NCI-H2029 (cell line): ENCODE measurements around the gene DNAH8.

ENCODE experiments used
- DNase-seq: peaks from one replicate; lab custom pipeline; 2025; lab: John Stamatoyannopoulos, UW

The DNAH8 gene

GRCh38 chr6:38974389-38975151 lies 259.5 kb downstream of the DNAH8 start:
- no peak for DNase-seq

- DNase-seq, result no peak
Measured at GRCh38 chr6:38975621-38976049, 260.5 kb downstream of the DNAH8 start.

- DNase-seq, result no peak
Measured at GRCh38 chr6:38976051-38976450, 260.9 kb downstream of the DNAH8 start.

GRCh38 chr6:38976801-38977500 lies 261.8 kb downstream of the DNAH8 start:
- no peak for DNase-seq

GRCh38 chr6:38978139-38978704 lies 263.1 kb downstream of the DNAH8 start:
- no peak for DNase-seq

- DNase-seq, result no peak
Measured at GRCh38 chr6:38982470-38982869, 267.4 kb downstream of the DNAH8 start.

- DNase-seq, result no peak
Measured at GRCh38 chr6:38984723-38985122, 269.6 kb downstream of the DNAH8 start.

- no peak for DNase-seq
Measured at GRCh38 chr6:38985839-38986238, 270.7 kb downstream of the DNAH8 start.

- no peak for DNase-seq
Measured at GRCh38 chr6:38987503-38987902, 272.4 kb downstream of the DNAH8 start.

GRCh38 chr6:38988736-38989449 lies 273.8 kb downstream of the DNAH8 start:
- DNase-seq, result no peak

GRCh38 chr6:38990475-38990874 lies 275.4 kb downstream of the DNAH8 start:
- no peak for DNase-seq

GRCh38 chr6:38996676-38997075 lies 281.6 kb downstream of the DNAH8 start:
- DNase-seq, result no peak

- peak; percentile 3 for DNase-seq
Measured at GRCh38 chr6:38997128-38997761, 282.1 kb downstream of the DNAH8 start.

GRCh38 chr6:39003072-39003471 lies 288.0 kb downstream of the DNAH8 start:
- DNase-seq, result peak; percentile 37

- no peak for DNase-seq
Measured at GRCh38 chr6:39003492-39003891, 288.4 kb downstream of the DNAH8 start.

- no peak for DNase-seq
Measured at GRCh38 chr6:39004801-39005200, 289.7 kb downstream of the DNAH8 start.

- peak; percentile 94 for DNase-seq
Measured at GRCh38 chr6:39005774-39006173, 290.7 kb downstream of the DNAH8 start.

- no peak for DNase-seq
Measured at GRCh38 chr6:39007575-39007974, 292.5 kb downstream of the DNAH8 start.

GRCh38 chr6:39008737-39009136 lies 293.6 kb downstream of the DNAH8 start:
- DNase-seq, result no peak

- no peak for DNase-seq
Measured at GRCh38 chr6:39009476-39009875, 294.4 kb downstream of the DNAH8 start.

GRCh38 chr6:39016839-39017546 lies 301.9 kb downstream of the DNAH8 start:
- DNase-seq, result no peak

- DNase-seq, result no peak
Measured at GRCh38 chr6:39017547-39017880, 302.4 kb downstream of the DNAH8 start.
